NCI-H1092 treated with DMSO at 0.1 percent for 48 hours (cell line): ENCODE measurements around the gene CYP24A1.

Source experiments
- DNase-seq: peaks from one replicate; lab custom pipeline; 2025; lab: John Stamatoyannopoulos, UW

Gene CYP24A1

DNA sequence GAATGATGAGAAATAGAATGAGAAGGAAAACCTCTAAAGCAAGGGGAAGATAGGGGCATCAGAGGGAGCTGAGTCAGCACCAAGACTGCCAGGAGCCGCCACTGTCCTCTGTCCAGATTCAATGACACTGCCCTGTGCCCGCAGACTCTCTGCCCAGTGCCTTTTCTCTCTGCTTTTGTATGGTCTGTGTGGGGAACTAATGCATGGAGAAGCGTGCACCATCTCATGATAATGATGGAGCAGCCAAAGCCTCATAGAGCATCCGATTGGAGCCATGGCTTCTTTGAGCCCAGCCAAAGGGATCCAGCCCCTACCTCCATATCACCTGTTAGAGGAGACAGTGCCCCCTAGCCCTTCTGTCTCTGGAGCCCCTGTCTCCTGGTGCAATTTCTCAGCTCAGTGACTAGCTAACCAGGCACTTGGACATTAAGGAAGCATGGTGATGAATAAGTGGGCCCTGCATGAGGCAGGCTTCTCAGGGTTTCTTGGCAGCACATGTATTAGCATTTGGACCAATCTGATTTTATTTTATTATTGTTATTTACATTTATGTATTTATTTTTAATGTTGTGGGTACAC, 27.6 kb upstream of the CYP24A1 start:
- no peak for DNase-seq

DNA sequence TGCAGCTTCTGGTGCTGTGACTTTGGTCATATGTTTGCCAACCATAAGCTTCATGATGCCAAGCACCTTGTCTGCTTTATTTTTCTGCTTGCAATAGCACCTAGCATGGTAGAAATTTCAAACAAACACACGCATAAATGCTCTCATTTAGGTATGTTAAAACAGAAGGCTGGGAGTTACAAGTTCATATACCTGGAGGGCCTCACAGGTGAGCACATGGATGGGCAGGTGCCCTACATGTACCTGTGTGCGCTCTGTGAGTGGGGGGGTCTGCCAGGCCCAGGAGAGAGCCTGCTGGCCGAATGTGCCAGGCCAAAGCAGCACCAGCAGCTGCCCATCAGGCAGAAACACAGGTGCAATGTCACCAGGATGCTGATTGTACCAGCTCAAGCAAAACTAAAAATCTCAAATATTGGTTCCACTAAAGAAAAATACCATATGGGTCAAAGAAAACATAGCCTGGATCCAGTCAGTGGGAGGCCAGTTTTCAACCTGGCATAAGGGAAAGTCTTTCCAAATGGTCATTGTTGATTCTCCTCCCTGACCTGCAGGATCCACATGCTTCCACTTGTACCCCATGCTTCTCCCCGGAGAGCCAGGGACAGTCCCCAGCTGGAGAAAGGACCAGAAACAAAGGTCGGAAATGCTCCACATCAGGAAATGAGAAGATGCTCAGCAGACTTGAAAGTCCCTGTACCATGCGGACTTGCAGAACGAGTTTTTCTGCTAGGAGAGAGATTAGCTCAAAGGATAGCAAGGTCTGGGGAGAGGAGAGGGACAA, 26.9 kb upstream of the CYP24A1 start:
- no peak for DNase-seq

DNA sequence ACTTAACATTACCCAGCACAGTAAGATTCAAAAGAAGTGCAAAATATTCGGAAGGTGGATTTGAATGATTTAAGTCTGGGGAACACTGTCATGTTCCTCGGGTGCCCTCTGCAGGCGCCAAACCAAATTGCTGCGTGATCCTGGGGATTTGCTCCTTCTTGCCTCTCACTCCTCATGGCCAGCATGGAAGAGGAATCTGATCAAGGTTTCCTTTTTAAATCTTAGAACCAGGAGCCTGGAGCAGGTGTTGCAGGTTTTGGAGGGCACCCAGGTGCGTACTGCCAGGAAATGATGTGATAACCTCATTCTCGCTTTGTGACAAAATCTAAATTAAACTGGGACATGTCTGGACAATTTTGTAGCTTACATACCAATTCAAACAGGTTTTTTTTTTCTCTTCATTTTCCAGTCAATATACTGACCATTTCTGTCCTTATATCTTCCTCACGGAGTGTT, 26.0 kb upstream of the CYP24A1 start:
- DNase-seq = peak; percentile 60

DNA sequence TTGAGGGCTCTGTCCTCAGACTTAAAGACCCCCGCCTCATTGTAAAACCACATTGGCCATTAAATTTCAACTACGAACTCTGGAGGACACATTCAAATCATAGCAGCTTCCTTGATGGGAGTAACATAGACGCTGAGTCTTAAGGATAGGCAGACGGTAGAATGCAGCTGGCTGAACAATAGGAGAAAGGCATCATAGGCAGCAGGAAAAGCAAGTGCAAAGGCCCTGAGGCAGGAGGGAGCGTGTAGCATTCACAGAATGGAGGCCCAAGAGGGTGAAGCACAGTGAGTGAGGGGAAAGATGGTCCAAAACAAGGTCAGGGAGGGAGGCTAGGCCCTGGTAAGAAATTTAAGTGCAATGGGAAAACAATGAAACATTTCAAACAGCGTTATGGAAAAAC, 25.5 kb upstream of the CYP24A1 start:
- DNase-seq = no peak

DNA sequence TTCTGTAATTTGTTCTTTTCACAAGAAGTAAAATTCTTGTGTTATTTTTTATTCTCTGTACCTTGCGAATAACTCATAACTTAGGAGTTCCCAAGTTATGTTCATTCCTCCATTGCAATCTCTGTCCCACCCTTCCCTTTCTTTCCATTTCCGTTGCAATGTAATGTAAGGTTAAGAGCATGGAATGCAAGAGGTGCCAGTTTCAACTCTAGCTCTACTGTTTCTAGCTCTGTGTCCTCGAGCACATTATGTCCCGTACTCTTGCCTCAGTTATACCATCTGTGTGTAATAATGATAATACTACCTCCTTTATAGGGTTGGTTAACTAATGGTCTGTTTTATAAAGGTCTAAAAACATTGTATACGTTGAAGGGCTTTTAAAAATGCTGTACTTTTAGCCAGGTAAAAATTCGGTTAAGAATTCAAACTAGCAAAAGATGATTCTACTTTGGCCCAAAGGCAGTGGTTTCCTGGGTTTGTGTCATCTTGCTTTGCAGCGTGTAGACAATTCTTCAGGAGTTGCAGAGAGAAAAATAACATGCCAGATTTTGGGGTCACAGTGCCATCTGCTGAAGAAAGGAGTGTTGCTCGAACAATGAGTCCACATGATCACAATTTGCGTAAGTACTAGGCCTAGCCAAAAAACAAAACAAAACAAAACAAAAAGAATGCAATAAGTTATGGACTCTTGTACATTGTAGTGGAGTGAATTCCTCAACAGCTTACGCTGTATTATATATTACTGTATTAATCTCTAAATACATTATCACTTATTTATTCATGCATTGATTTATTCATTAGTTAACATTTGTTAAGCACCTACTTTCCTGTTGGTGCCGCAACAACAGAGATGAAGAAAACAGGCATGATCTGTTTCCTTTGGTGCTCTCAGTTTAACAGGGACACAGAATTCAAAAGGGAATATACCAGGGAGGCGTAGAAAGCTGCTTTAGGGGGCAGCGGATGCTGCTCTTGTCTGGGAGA, 24.1 kb upstream of the CYP24A1 start:
- no peak for DNase-seq

DNA sequence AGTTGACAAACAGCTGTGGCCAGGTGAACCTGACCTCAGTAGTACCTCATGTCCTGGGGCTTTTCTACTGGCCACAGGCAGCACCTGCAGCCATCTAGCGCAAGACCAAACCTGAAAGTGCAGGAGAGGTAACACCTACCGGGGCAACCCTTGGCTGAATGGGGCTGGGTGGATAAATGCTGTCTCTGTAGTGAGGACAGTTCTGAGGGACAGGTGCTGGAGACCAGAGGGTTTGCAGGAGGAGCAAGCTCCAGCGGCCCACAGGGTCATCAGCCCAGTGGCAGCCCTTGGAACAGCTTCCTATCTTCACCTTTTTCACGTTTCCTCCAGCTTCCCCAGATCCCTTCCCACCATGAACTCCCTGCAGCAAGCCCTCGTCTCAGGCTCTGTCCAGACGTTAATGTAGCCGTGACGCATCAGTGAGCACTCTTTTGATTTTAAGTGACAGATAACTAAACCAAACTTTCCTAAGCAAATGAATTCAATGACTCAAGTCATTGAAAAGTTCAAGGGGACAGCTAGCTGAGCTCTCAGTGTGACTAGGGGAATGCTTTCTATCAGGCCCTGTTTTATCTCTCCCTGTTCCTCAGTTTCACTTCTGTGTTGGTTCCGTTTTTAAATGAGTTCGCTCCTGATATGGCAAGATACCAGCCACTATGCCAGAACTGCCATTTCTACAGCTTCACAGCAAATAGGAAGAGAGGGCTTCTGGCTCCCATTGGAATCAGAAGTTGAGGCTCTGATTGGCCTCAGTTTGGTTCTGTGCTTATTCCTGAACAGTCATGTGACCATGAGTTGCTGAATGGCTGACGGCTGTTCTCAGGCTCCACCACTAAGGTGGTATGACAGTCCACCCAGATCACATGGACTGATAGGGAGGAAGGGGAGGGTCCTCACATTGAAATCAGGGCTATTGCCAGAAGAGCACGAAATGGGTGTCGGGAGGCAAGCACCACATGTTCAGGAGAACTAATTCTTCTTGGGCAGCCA, 22.0 kb upstream of the CYP24A1 start:
- no peak for DNase-seq

DNA sequence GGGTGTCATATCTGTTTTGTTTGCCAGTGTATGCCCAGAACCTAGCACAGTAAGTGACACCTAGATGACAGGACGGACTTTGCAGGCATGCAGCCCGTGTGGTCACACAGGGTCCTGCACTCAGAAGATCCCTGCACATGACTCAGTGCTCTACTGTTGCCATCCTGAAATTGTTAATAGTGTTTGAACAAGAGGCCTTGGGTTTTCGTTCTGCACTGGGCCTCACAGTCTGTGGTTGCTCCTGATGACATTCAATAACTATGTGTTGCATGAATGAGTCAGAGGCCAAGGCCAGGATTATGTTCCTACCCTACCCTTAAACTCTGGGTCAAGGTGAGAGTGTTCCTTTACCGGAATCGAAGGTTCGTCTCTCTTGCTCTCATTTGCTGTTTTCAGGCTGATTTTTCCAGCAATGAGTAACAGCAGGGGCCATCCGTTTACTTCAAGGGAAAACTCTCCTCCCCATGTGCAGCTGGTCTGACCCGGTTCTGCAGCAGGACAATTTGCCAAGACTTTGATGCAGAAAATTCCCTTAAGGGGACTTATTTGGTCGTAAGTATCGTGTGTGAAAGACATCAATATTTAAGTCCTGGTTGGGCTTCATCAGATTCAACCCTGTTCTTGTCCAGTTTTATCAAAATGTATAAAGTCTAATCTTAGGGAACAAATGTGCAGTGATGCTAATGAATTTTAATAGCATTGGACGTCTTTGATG, 21.1 kb upstream of the CYP24A1 start:
- no peak for DNase-seq

DNA sequence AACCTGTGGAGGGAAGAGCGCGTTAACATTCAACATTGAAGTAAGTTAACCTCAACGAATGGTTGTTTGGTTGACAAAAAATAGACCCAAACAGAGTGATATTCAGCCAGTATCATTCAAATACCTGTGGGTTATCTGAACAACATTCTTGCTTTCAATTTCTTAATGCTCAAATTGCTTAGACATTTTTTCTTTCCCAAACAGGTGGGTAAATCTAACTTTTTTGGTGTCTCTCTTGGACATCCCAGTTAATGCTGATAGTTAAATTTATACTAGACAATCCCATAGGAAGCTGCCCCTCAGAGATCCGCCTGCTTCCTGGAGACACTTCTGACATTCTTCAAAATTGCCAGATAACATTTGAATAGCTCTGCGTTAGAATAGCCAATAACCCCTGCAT, 20.0 kb upstream of the CYP24A1 start:
- no peak for DNase-seq

DNA sequence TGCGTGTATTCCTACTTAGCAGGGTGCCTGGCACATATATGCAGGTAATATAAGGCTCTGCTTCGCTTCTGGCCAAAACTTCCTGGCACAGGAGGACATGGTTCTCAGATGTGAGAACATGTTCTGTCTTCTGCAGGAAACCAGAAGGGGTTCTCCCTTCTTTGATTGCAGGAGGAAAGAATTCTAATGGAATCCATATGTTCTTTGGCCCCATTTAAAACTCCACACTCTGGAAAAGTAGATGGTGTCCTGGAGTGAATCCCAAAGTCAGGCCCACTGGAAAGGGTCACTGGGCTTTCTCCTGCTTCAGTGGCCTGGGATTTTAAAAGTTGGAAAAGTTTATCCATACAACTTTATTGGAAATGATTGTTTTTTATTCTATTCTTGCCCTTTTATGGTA, 16.4 kb upstream of the CYP24A1 start:
- DNase-seq = no peak

DNA sequence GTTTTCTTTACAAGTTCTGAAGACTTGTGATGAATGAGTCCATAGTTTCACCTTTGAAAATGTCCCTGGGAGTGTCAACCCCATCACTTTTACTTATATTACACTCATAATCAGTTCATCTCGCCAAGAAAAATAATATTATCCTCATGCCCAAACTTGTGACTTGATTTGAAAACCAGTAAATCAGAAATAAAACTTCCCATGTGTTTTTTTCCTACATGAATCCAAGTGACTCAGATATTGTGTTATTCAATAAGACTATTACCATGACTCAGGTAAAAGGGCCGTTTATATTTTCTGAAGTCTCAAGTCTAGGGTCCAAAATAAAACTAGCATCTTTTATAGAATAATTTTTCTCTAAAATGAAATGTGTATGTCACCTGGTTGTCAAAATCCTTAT, 15.8 kb upstream of the CYP24A1 start:
- DNase-seq = no peak

DNA sequence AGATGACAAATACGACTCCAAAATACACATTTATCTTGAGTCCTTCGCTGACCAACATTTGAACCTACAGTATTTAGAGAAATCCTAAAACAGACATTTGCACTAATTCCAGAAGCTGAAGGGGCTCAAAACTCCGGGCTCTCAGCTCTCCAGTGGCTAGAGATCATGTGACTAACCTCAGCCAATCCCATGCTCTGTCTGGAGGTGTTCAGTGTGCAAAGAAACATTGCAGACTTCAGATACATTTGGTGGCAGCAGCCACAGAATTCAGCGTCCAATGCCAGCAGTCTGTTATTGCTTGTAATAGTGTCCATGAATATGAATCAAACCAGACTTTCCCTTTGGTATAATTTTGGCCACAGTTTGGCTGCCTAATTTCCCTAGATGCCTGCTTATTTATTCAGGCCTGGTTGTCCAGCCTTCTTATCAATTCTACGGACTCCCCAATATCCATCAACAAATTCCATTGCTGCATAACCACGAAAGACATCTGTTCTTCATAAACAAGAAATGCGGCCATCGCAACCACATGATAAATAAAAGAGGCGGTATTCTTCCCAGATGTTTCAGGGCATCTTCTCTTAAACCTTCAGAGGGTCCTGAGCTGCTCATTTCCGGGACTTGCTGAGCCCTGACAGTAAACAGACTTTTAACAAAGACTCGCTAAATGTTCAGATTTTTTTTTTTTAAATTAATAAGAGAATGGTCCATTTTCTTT, 14.5 kb upstream of the CYP24A1 start:
- DNase-seq = no peak

DNA sequence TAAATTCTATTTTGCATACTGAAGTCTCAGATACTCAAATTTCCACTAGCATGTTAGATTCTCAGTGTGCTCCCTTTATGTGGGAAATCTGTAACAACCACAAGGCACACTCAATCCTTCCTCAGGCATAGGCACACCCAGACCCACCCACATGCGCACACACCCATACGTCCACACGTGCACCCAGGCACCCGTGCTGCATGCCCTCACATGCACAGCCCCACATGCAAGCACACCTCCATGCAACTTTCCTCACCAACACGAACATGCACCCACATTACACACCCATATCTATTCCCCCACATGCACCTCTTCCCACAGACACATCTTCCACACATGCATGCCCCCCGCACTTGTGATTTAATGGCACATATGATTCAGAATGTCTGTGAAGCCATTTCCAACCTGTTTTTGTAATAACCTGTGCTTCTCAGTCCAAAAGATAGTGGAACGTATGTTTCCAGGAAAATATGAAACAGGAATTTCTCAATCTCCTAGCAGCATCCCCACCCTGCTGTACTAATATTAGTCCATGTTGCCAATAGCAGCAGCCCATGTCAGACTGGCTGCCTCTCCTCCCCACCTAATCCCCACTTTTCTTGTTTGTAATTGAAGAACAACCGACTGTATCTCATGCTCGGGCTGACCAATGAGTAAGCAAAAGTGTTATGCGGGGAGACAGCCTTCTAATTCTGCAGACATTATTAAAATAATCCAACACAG, 11.3 kb upstream of the CYP24A1 start:
- DNase-seq = no peak

DNA sequence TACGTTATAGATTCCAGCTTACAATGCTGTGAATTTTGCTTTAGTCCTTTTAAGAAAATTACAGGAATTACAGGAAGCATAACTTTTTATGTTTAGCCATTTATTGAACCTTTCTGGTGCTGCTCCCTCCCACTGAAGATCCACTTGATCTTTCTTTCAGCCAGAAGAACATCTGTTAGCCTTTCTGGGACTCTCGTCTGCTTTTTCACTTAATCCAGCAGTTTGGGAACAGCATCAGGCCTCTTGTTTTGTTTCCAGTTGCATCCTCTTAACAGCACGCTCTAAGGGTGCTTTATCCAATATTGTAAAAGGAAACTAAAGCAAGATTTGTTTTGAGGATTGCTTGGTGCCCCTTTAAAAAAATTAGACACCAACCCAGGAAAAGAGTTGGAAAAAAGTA, 10.3 kb upstream of the CYP24A1 start:
- DNase-seq = no peak

DNA sequence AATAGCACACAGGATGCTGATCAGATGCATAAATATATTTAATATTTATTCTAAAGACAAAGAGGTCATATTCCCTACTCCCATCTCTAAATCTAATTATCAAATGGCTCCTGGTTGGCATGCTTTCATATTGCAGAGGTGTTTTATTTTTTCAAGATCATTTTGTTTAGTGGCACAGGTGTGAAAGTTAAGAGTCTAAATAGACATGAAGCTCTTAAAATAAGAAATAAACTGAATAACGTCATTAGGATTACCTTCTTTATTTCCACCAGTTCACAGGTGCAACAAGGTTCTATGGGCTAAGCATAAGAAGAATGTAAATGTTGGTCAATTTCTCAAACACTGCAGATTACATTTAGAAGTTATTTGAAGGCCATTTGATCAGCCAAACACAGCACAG, 7.1 kb upstream of the CYP24A1 start:
- no peak for DNase-seq

DNA sequence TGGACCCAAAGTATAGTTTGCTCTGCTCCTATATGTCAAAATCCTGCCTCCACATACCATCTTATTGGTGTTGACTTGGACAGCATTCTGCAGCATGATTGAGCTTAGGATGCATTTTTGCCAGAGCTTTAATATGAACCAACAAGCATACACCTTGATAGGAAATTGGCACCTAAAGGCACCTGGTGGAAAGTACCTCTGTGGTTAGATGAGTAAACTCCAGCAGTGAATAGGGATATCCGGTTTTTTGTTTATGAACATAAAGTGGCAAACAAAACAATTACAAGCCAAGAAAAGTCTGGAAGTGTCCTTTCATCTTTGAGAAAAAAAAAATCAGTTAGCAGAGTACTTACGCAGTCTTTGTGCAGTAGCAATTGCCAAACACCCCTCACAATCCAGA, 6.2 kb upstream of the CYP24A1 start:
- no peak for DNase-seq

DNA sequence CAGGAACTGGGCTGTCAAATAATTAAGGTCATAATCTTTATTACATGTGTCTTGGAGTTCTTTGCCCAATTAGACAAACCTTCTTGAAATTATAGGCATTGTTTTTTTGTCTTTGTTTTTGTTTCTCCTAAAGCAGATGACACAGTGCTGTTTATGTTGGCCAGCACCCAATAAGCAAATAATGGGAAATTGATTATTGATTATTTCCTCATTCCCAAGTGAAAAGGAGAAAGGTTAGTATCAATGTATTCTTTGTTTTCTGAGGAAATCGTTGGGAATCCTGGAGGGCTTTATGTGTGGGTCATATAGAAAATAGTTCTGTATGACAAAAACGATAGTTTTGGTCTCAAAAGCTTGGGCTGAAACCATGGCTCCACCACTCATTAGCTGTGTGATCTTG, 4.5 kb upstream of the CYP24A1 start:
- no peak for DNase-seq

DNA sequence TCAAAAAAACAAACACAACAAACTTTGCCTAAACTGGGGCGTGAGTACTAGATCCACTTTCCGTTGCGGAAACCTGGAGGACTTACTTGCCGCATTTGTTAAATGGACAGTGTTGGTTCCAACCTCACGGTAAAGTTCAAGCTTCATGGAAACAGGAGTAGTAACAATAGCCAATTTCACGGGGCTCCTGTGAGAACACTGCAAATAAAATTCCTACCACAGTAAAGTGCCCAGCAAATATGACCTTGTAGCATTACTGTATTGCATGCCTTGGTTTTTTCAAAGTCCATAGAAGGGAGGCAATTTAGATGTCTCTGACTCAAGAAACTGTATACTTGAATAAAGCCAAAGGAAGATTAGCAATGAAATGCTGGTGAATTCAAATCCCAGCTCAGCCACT, 3.6 kb upstream of the CYP24A1 start:
- DNase-seq = no peak

DNA sequence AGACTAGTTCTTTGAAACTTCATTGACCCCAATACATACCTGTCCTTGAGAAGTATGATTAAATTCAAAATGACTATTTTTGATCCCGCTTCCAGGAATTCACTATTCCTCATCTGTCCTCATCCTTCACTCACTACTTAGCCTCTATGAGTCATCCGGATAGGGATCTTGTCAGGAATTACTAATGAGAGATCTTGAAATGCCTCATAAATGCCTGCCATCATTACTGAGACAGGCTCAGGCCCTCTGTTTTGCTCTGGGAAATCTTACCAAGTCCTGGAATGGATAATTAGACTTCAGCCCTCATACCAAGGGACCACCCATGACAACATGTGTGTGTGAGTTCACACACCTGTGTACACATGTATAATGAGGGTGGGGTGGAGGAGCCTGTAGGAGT, 2.8 kb upstream of the CYP24A1 start:
- no peak for DNase-seq

DNA sequence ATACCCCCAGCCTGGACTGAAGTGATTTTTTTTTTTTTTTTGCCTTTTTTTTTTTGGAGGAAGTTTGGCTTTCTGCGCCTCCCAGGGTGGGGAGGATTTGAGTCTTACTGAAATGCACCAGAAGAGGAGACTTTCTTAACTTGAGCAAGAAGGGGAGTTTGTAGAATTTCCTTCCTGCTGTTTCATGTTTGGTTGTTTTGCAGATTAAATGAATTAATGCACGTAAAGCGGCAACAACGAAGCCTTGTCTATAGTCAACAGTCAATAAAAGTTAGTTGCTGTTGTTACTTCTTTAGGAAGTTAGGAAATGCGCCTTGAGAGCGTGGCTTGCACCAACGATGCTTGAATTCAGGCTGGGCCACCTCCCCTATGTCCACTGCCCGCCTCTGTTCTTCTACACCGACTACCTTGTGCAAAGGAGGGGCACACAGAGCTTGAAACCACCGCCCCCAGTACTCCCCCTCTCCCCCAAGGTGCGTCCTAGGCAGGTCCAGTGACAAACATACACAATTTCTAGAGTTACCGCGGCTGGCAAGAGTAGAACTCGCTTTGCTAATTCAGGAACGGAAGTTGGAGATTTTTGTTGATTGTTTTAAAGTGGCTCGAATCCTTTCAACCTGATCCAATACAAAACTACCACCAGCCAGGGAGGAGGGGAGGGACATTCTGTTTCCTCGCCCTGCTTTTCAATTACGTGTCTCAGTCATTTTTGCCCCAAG, 830 bp upstream of the CYP24A1 start:
- DNase-seq = no peak
